ENCODE results near the gene STXBP3. TPM values are rescaled to one million over a fixed set of nuclear protein-coding genes. Genes with fewer than 3 reads are reported as not detected.

Gene STXBP3
- total and polyA plus RNA-seq, 9 of the 15 experiments (the other 6 are each of a cell fraction or from before 2014, with no cell fraction given) = 32.5 to 52.5 (median 39.2) TPM

- TF ChIP-seq MGA (IDR thresholded peaks at IDR 0.05) (no peak), ZNF449 (CRISPR knock-in tag; IDR thresholded peaks at IDR 0.05) (no peak), RCOR1 (IDR thresholded peaks at IDR 0.05; ENCODE audit: borderline replicate concordance in 1 of 2, low read depth in 2 of 2, low read length in 2 of 2) (peak; percentile 53 to 99; a peak in 3 of 4 replicates), EGR1 (conservative IDR thresholded peaks at IDR 0.05) (peak; percentile 22; the same call in 1 of the 2 replicates), CREM (IDR thresholded peaks at IDR 0.05; ENCODE audit: low read depth) (peak; percentile 88), CEBPB (tag; IDR thresholded peaks at IDR 0.05) (no peak), SMARCE1 (IDR thresholded peaks at IDR 0.05) (peak; percentile 94), ZNF232 (CRISPR knock-in tag; IDR thresholded peaks at IDR 0.05) (no peak), HDAC1 (IDR thresholded peaks at IDR 0.05) (peak in 1 of 2 experiments; percentile 90; a peak in 2 of 4 replicates), CGGBP1 (CRISPR knock-in tag; IDR thresholded peaks at IDR 0.05) (no peak), ETV1 (tag; conservative IDR thresholded peaks at IDR 0.05; ENCODE audit: low read depth) (peak; percentile 39; the same call in 1 of the 2 replicates), TCF7 (IDR thresholded peaks at IDR 0.05; ENCODE audit: borderline replicate concordance) (peak; percentile 61; the same call in 1 of the 2 replicates), BMI1 (IDR thresholded peaks at IDR 0.05; ENCODE audit: low read length) (no peak), ZNF41 (CRISPR knock-in tag; conservative IDR thresholded peaks at IDR 0.05) (no peak)
These were observed 83.9 kb downstream of the STXBP3 start (continued) for GRCh38 chr1:108830119-108831008.
